Osteocyte (in vitro differentiated cells): ENCODE data around the gene CYP27C1. TPM values are rescaled to one million over a fixed set of nuclear protein-coding genes. Genes with fewer than 3 reads are reported as not detected.

ENCODE experiments used
- DNase-seq: peaks from one replicate; pipeline ENCODE4 v3.0.0; 2021; ENCODE audit warnings: mixed read lengths; ENCODE audit not compliant: unreplicated experiment; ENCODE audit errors: extremely low spot score
- H3K27ac Mint-ChIP-seq: one replicate; pipeline ENCODE4 v1.8.0; 2021; ENCODE audit warnings: mild to moderate bottlenecking, mixed read lengths; ENCODE audit not compliant: unreplicated experiment
- H3K27me3 Mint-ChIP-seq: one replicate; pipeline ENCODE4 v1.8.0; 2021; ENCODE audit warnings: mixed read lengths; ENCODE audit not compliant: unreplicated experiment
- H3K36me3 Mint-ChIP-seq: one replicate; pipeline ENCODE4 v1.8.0; 2021; ENCODE audit warnings: mixed read lengths; ENCODE audit not compliant: unreplicated experiment
- H3K4me1 Mint-ChIP-seq: one replicate; pipeline ENCODE4 v1.8.0; 2021; ENCODE audit warnings: mixed read lengths; ENCODE audit not compliant: unreplicated experiment
- H3K4me3 Mint-ChIP-seq: one replicate; pipeline ENCODE4 v1.8.0; 2021; ENCODE audit warnings: mild to moderate bottlenecking, moderate library complexity, mixed read lengths; ENCODE audit not compliant: unreplicated experiment
- H3K9me3 Mint-ChIP-seq: one replicate; pipeline ENCODE4 v1.8.0; 2021; ENCODE audit warnings: mixed read lengths; ENCODE audit not compliant: unreplicated experiment
- CTCF ChIP-seq: fragments of 200-600 bp; sonication (generic); IDR thresholded peaks from 2 replicates; pipeline ENCODE4 v1.5.0; 2021; ENCODE audit warnings: antibody characterized with exemption, mild to moderate bottlenecking, moderate library complexity
- total RNA-seq: library from RNA; stranded (reverse); gene quantifications from 2 replicates; pipeline ENCODE4 v1.2.1, GENCODE V29; 2021

The CYP27C1 gene
- total RNA-seq, 1 donor from 2014 or later: 24.9 TPM

GRCh38 chr2:127183771-127184170 is 36.3 kb downstream of the CYP27C1 start:
- no peak for TF ChIP-seq CTCF
- Mint-ChIP-seq H3K27me3 (no peaks in the 10 kb centered on the region), H3K4me1 (peaks cover 2% of the 10 kb centered on the region), H3K4me3 (no peak overlapping the region), H3K9me3 (peaks cover 23% of the 10 kb centered on the region), H3K36me3 (peaks cover 45% of the 10 kb centered on the region), H3K27ac (no peak overlapping the region)
- DNase-seq: no peak

- Mint-ChIP-seq H3K4me3 (no peak overlapping the region), H3K36me3 (peaks cover 42% of the 10 kb centered on the region), H3K27ac (no peak overlapping the region), H3K9me3 (peaks cover 24% of the 10 kb centered on the region), H3K27me3 (no peaks in the 10 kb centered on the region), H3K4me1 (peaks cover 2% of the 10 kb centered on the region)
- no peak for TF ChIP-seq CTCF
- DNase-seq: no peak
These were observed 37.3 kb downstream of the CYP27C1 start for GRCh38 chr2:127182626-127183458.

- no peak overlapping the region for H3K27ac Mint-ChIP-seq
- H3K27me3 Mint-ChIP-seq: no peaks in the 10 kb centered on the region
- TF ChIP-seq CTCF: no peak
- H3K4me3 Mint-ChIP-seq: no peak overlapping the region
- peaks cover 8% of the 10 kb centered on the region for H3K4me1 Mint-ChIP-seq
- H3K36me3 Mint-ChIP-seq: peaks cover 34% of the 10 kb centered on the region
- no peak for DNase-seq
- peaks cover 24% of the 10 kb centered on the region for H3K9me3 Mint-ChIP-seq
These were observed 38.2 kb downstream of the CYP27C1 start for GRCh38 chr2:127181851-127182250.

- Mint-ChIP-seq H3K27ac (no peak overlapping the region), H3K9me3 (peaks cover 24% of the 10 kb centered on the region), H3K4me3 (no peak overlapping the region), H3K4me1 (peaks cover 28% of the 10 kb centered on the region), H3K36me3 (peaks cover 23% of the 10 kb centered on the region), H3K27me3 (no peaks in the 10 kb centered on the region)
- DNase-seq: no peak
- TF ChIP-seq CTCF: no peak
These were observed 40.3 kb downstream of the CYP27C1 start for GRCh38 chr2:127179766-127180165.

GRCh38 chr2:127177617-127178263 is 42.4 kb downstream of the CYP27C1 start:
- no peak for TF ChIP-seq CTCF
- no peak for DNase-seq
- Mint-ChIP-seq H3K4me1 (peaks cover 46% of the 10 kb centered on the region), H3K27ac (no peak overlapping the region), H3K4me3 (no peak overlapping the region), H3K9me3 (peaks cover 24% of the 10 kb centered on the region), H3K36me3 (peaks cover 16% of the 10 kb centered on the region), H3K27me3 (no peaks in the 10 kb centered on the region)
